HG02678 (cell line): ENCODE results near the gene ERVK3-1.
"Not testable (repeated sequence)": the region's sequence is repeated elsewhere in the genome, so short reads cannot be mapped to it uniquely, and the experiment has no call there.

ENCODE experiments used
- ATAC-seq: cut with Tn5 transposase; IDR thresholded peaks from one replicate; pipeline ENCODE4 v1.9.1; 2021; ENCODE audit warnings: mild to moderate bottlenecking, moderate library complexity; ENCODE audit not compliant: unreplicated experiment

ERVK3-1 gene

GRCh38 chr19:58305065-58305931 lies at the start of gene ERVK3-1:
Gene ERVK3-1 (plus strand): TSS chr19:58305377. CDS start chr19:58312169, 6,792 bp downstream.
- ATAC-seq, result peak; percentile 98

- ATAC-seq, result not testable (repeated sequence)
Observed at GRCh38 chr19:58258259-58258658, 46.9 kb upstream of the ERVK3-1 start.

GRCh38 chr19:58261600-58261967 lies 43.6 kb upstream of the ERVK3-1 start:
- no peak for ATAC-seq

- ATAC-seq, result no peak
Observed at GRCh38 chr19:58261968-58262921, 42.9 kb upstream of the ERVK3-1 start.

- ATAC-seq, result no peak
Observed at GRCh38 chr19:58262922-58263296, 42.3 kb upstream of the ERVK3-1 start.

GRCh38 chr19:58265100-58265499 lies 40.1 kb upstream of the ERVK3-1 start:
- ATAC-seq, result no peak

GRCh38 chr19:58268344-58268743 lies 36.8 kb upstream of the ERVK3-1 start:
- no peak for ATAC-seq

GRCh38 chr19:58274771-58275201 lies 30.4 kb upstream of the ERVK3-1 start:
- no peak for ATAC-seq

- no peak for ATAC-seq
Observed at GRCh38 chr19:58275564-58275963, 29.6 kb upstream of the ERVK3-1 start.

- ATAC-seq, result no peak
Observed at GRCh38 chr19:58277197-58277596, 28.0 kb upstream of the ERVK3-1 start.

- ATAC-seq, result no peak
Observed at GRCh38 chr19:58277748-58278540, 27.2 kb upstream of the ERVK3-1 start.

GRCh38 chr19:58278541-58279041 lies 26.6 kb upstream of the ERVK3-1 start, which contains the start of gene ZNF8:
Gene ZNF8 (plus strand): TSS chr19:58278955. CDS start chr19:58279082, 127 bp downstream.
- peak; percentile 97 for ATAC-seq

GRCh38 chr19:58279042-58279924 lies 25.9 kb upstream of the ERVK3-1 start:
- ATAC-seq, result peak; percentile 26

GRCh38 chr19:58279925-58280316 lies 25.3 kb upstream of the ERVK3-1 start:
- ATAC-seq, result no peak

- no peak for ATAC-seq
Observed at GRCh38 chr19:58284199-58284598, 21.0 kb upstream of the ERVK3-1 start.

GRCh38 chr19:58291943-58292342 lies 13.2 kb upstream of the ERVK3-1 start:
- no peak for ATAC-seq

- ATAC-seq, result no peak
Observed at GRCh38 chr19:58294743-58295374, 10.3 kb upstream of the ERVK3-1 start.

GRCh38 chr19:58296104-58296503 lies 9.1 kb upstream of the ERVK3-1 start:
- no peak for ATAC-seq

GRCh38 chr19:58300620-58301019 lies 4.6 kb upstream of the ERVK3-1 start:
- ATAC-seq, result no peak
